PC-9 (cell line): ENCODE data around the gene CBLN4. TPM values are rescaled to one million over a fixed set of nuclear protein-coding genes. Genes with fewer than 3 reads are reported as not detected.

Source experiments
- BruUV-seq: library from RNA; stranded (reverse); fragments of 400-500 nt; replicated peaks from 2 replicates; lab custom pipeline; 2021; lab: Mats Ljungman, UMichigan
- CTCF ChIA-PET: fragments of 300-600 bp; sonication (Branson Sonifier 250); formaldehyde crosslinking; loops from one replicate; lab custom pipeline; 2022; ENCODE audit warnings: antibody characterized with exemption; lab: Charles Lee
- POLR2A ChIA-PET: fragments of 300-600 bp; sonication (Branson Sonifier 250); formaldehyde crosslinking; loops from one replicate; lab custom pipeline; 2022; ENCODE audit warnings: antibody characterized with exemption; ENCODE audit not compliant: unreplicated experiment; lab: Charles Lee
- DNase-seq, 2 experiments: peaks; one replicate each; pipeline versions ENCODE4 v3.0.0 to v3.0.0-alpha.2; 2015 to 2022; ENCODE audit warnings: mixed read lengths in 1 of 2
- H2AFZ ChIP-seq: fragments of 200-600 bp; sonication (generic); 2 replicates; pipeline ENCODE4 v1.8.1; 2017; ENCODE audit warnings: antibody characterized with exemption
- H3F3A ChIP-seq: fragments of 200-600 bp; sonication (generic); 2 replicates; pipeline ENCODE4 v1.8.1; 2017; ENCODE audit warnings: antibody characterized with exemption, mild to moderate bottlenecking, low read depth; ENCODE audit not compliant: insufficient read depth
- H3K27ac ChIP-seq: fragments of 200-600 bp; sonication (generic); 2 replicates; pipeline ENCODE4 v1.6.1; 2016; ENCODE audit warnings: mixed run types
- H3K27me3 ChIP-seq: fragments of 200-600 bp; sonication (generic); 2 replicates; pipeline ENCODE4 v1.6.1; 2016; ENCODE audit warnings: low read depth, mixed run types; ENCODE audit not compliant: insufficient read depth
- H3K36me3 ChIP-seq: fragments of 200-600 bp; sonication (generic); 2 replicates; pipeline ENCODE4 v1.6.1; 2016; ENCODE audit warnings: low read depth, mixed run types
- H3K4me1 ChIP-seq: fragments of 200-600 bp; sonication (generic); replicated peaks from 2 replicates; pipeline ENCODE4 v1.6.1; 2016; ENCODE audit warnings: mixed run types; ENCODE audit not compliant: insufficient read depth
- H3K4me2 ChIP-seq: fragments of 200-600 bp; sonication (generic); 2 replicates; pipeline ENCODE4 v1.6.1; 2017; ENCODE audit warnings: mixed run types
- H3K4me3 ChIP-seq: fragments of 200-600 bp; sonication (generic); 2 replicates; pipeline ENCODE4 v1.6.1; 2016; ENCODE audit warnings: mixed run types
- H3K79me2 ChIP-seq: fragments of 200-600 bp; sonication (generic); 2 replicates; pipeline ENCODE4 v1.6.1; 2017; ENCODE audit warnings: low read depth, mixed run types
- H3K9me2 ChIP-seq: fragments of 200-600 bp; sonication (generic); 2 replicates; pipeline ENCODE4 v1.8.1; 2017; ENCODE audit warnings: mild to moderate bottlenecking; ENCODE audit not compliant: insufficient read depth
- H3K9me3 ChIP-seq: fragments of 200-600 bp; sonication (generic); 2 replicates; pipeline ENCODE4 v1.8.1; 2016; ENCODE audit warnings: low read depth; ENCODE audit not compliant: insufficient read depth
- H4K20me1 ChIP-seq: fragments of 200-600 bp; sonication (generic); 2 replicates; pipeline ENCODE4 v1.8.1; 2017; ENCODE audit not compliant: insufficient read depth
- EZH2 ChIP-seq: fragments of 200-600 bp; sonication (generic); IDR thresholded peaks from 2 replicates; pipeline ENCODE4 v1.8.0; 2017; ENCODE audit warnings: antibody characterized with exemption, low read depth
- intact Hi-C: fragments of 100-400 bp; cut with micrococcal nuclease; formaldehyde crosslinking; loops from one replicate; pipeline ENCODE4 v1.10.0; 2022; ENCODE audit not compliant: unreplicated experiment
- total RNA-seq: library from RNA; stranded (reverse); gene quantifications from 2 replicates; pipeline ENCODE4 v1.2.3, GENCODE V29; 2021
- TF ChIP-seq, protein P1 (sequence below): fragments of 200-600 bp; sonication (generic); conservative IDR thresholded peaks from 2 replicates; pipeline ENCODE4 v1.6.1; 2017; ENCODE audit warnings: mixed run types, antibody characterized with exemption, mild to moderate bottlenecking, moderate library complexity

CBLN4 gene
- total RNA-seq, 1 experiment from 2014 or later, result not detected

- intact Hi-C loops, result no loop called here
- Histone ChIP-seq H3K9me3 (no peaks in the 10 kb centered on the region), H3K79me2 (no peaks in the 10 kb centered on the region), H3K4me2 (no peak overlapping the region), H3K36me3 (no peaks in the 10 kb centered on the region), H3K9me2 (no peaks in the 10 kb centered on the region), H3K4me1 (no peaks in the 10 kb centered on the region), H3K4me3 (no peak overlapping the region), H4K20me1 (no peaks in the 10 kb centered on the region), H3K27me3 (no peaks in the 10 kb centered on the region), H3K27ac (no peak overlapping the region), H2AFZ (no peak overlapping the region), H3F3A (no peaks in the 10 kb centered on the region)
- BruUV-seq, result no TSS peak
- DNase-seq, result no peak
- ChIA-PET POLR2A (no interaction called here), CTCF (no interaction called here)
- TF ChIP-seq EZH2, result no peak
- TF ChIP-seq, protein P1, sequence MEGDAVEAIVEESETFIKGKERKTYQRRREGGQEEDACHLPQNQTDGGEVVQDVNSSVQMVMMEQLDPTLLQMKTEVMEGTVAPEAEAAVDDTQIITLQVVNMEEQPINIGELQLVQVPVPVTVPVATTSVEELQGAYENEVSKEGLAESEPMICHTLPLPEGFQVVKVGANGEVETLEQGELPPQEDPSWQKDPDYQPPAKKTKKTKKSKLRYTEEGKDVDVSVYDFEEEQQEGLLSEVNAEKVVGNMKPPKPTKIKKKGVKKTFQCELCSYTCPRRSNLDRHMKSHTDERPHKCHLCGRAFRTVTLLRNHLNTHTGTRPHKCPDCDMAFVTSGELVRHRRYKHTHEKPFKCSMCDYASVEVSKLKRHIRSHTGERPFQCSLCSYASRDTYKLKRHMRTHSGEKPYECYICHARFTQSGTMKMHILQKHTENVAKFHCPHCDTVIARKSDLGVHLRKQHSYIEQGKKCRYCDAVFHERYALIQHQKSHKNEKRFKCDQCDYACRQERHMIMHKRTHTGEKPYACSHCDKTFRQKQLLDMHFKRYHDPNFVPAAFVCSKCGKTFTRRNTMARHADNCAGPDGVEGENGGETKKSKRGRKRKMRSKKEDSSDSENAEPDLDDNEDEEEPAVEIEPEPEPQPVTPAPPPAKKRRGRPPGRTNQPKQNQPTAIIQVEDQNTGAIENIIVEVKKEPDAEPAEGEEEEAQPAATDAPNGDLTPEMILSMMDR, result no peak
These were observed 30.7 kb downstream of the CBLN4 start for GRCh38 chr20:55974491-55975202.

GRCh38 chr20:55964790-55965189 is 40.5 kb downstream of the CBLN4 start:
- ChIA-PET POLR2A (no interaction called here), CTCF (no interaction called here)
- Histone ChIP-seq H3K4me1 (no peaks in the 10 kb centered on the region), H3K27ac (no peak overlapping the region), H3K9me2 (no peaks in the 10 kb centered on the region), H3K36me3 (no peaks in the 10 kb centered on the region), H3K27me3 (no peaks in the 10 kb centered on the region), H3K9me3 (no peaks in the 10 kb centered on the region), H4K20me1 (peaks cover 3% of the 10 kb centered on the region; the same call in 1 of the 2 replicates), H3F3A (no peaks in the 10 kb centered on the region), H2AFZ (no peak overlapping the region), H3K4me2 (no peak overlapping the region), H3K79me2 (no peaks in the 10 kb centered on the region), H3K4me3 (no peak overlapping the region)
- DNase-seq, result no peak
- TF ChIP-seq EZH2, result no peak
- TF ChIP-seq, protein P1, result no peak
- intact Hi-C loops, result no loop called here
- BruUV-seq, result no TSS peak

GRCh38 chr20:55961376-55962330 is 43.7 kb downstream of the CBLN4 start:
- Histone ChIP-seq H4K20me1 (peaks cover 3% of the 10 kb centered on the region; the same call in 1 of the 2 replicates), H3K9me2 (no peaks in the 10 kb centered on the region), H3K79me2 (no peaks in the 10 kb centered on the region), H3F3A (no peaks in the 10 kb centered on the region), H3K4me3 (no peak overlapping the region), H3K27ac (no peak overlapping the region), H3K4me1 (no peaks in the 10 kb centered on the region), H3K9me3 (no peaks in the 10 kb centered on the region), H3K36me3 (no peaks in the 10 kb centered on the region), H2AFZ (no peak overlapping the region), H3K27me3 (no peaks in the 10 kb centered on the region), H3K4me2 (no peak overlapping the region)
- POLR2A ChIA-PET, result interaction anchor here (0.5 kb wide), 1 partner anchor 11 kb away, joined by 3 read pairs; no protein-coding TSS in a partner anchor
- no peak for TF ChIP-seq EZH2
- TF ChIP-seq, protein P1, result no peak
- DNase-seq, result no peak
- no TSS peak for BruUV-seq
- CTCF ChIA-PET, result no interaction called here
- intact Hi-C loops, result no loop called here
